ENCODE measurements around the gene RNPS1.

RNPS1 gene

DNA sequence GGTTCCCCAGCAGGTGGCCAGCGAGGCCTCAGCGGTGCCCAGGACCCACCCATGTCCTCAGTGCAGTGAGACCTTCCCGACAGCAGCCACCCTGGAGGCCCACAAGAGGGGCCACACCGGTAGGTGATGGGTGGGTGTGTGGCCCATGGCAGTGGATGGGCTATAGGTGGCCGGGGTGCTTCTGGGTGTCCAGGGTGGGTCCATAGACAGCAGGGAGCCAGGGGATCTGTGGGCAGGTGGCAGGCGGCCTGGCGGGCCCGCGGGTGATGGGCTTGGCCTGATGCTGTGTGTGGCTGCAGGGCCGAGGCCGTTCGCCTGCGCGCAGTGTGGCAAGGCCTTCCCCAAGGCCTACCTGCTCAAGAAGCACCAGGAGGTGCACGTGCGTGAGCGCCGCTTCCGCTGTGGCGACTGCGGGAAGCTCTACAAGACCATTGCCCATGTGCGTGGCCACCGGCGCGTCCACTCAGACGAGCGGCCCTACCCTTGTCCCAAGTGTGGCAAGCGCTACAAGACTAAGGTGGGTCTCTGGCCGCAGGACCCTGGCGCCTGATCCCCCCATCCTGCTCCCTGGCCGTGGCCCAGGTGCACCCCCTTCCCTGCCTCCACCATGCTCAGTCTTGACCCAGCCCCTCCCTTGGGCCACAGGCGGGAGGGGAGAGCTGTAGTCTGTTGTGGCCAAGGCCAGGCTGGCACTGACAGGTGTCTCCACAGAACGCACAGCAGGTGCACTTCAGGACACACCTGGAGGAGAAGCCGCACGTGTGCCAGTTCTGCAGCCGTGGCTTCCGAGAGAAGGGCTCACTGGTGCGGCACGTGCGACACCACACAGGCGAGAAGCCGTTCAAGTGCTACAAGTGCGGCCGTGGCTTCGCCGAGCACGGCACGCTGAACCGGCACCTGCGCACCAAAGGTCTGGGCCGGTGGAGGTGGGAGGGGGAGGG, 33.8 kb downstream of the RNPS1 start:
- no peak for DNase-seq (ENCODE audit: low read depth)
- H3K4me3 ChIP-seq (ENCODE audit: low read depth, low read length), result no peak overlapping the region
- no peak for TF ChIP-seq CTCF (IDR thresholded peaks at IDR 0.05; ENCODE audit: insufficient read depth, low read depth, low read length, missing control alignments)

DNA sequence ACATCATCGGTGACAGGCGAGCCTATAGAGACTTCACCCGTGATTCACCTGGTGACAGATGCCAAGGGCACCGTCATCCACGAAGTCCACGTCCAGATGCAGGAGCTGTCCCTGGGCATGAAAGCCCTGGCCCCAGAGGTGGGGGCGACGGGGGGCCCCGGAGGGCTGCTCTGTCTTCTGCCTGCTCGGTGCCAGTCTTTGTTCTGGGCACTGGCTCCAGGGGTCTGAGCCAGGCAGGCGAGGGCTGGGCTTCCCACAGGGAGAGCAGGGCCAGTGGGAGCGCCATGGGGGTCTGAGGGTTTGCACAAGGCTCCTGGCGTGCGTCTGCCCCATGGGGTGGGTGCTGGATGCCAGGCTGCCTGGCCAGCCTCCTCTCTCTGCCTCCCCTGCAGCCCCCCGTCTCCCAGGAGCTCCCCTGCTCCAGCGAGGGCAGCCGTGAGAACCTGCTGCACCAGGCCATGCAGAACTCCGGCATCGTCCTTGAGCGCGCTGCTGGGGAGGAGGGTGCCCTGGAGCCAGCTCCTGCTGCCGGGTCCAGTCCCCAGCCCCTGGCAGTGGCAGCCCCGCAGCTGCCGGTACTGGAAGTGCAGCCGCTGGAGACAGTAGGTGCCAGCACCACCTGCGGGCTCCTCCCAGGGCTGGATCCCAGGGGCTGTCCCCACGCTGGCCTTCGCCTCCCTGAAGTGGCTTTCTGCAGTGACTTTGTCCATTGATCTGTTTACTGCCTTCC, 34.7 kb downstream of the RNPS1 start:
- no peak for TF ChIP-seq CTCF (IDR thresholded peaks at IDR 0.05; ENCODE audit: insufficient read depth, low read depth, low read length, missing control alignments)
- H3K4me3 ChIP-seq (ENCODE audit: low read depth, low read length), result no peak overlapping the region
- no peak for DNase-seq (ENCODE audit: low read depth)

GRCh38 chr16:2232094-2232990, 35.6 kb downstream of the RNPS1 start:
- TF ChIP-seq CTCF (IDR thresholded peaks at IDR 0.05; ENCODE audit: insufficient read depth, low read depth, low read length, missing control alignments), result no peak
- H3K4me3 ChIP-seq (ENCODE audit: low read depth, low read length), result no peak overlapping the region
- no peak for DNase-seq (ENCODE audit: low read depth)

DNA sequence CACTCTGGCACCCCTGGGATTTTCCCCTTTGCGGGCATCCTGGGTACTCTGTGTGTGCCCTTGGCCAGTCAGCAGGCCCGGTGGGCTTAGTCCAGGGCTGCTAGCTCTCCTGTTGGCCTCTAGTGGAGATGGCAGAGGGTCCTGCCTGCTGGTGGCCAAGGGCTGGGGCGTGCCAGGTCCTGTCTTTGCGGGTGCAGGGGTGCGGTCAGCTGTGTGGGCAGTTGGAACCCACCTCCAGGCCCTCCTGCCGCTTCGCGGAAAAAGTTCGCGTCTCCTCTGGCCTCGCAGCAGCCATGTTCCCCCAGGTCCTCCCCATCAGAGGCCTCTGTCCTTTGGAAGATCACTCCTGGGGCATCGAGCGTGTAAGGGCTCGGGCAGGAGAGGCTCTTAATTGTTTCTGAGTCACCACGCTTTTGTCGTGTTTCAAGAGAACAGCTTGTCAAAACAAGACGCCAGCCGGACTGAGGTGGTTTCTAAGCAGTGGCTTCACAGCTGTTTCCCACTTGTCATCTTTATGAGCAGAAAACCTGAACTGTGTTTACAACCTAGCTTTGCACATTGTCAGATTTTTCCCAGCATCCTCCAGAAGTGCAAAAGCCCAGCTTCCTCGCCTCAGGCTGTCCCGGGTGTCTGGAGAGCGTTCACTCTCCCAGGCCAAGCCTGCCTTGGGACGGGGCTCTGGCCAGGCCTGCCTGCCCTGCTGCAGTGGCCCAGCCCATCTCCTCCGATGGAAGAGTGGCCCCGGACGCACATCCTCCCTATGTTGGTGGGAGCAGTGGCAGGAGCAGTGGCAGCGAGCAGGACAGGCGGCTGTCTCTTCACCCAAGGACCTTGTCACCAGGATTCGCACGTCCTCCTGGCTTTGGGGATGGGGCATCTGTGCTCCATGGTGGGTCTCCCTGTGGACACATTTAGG, 36.7 kb downstream of the RNPS1 start:
- DNase-seq (ENCODE audit: low read depth), result no peak
- H3K4me3 ChIP-seq (ENCODE audit: low read depth, low read length), result no peak overlapping the region
- TF ChIP-seq CTCF (IDR thresholded peaks at IDR 0.05; ENCODE audit: insufficient read depth, low read depth, low read length, missing control alignments), result no peak

DNA sequence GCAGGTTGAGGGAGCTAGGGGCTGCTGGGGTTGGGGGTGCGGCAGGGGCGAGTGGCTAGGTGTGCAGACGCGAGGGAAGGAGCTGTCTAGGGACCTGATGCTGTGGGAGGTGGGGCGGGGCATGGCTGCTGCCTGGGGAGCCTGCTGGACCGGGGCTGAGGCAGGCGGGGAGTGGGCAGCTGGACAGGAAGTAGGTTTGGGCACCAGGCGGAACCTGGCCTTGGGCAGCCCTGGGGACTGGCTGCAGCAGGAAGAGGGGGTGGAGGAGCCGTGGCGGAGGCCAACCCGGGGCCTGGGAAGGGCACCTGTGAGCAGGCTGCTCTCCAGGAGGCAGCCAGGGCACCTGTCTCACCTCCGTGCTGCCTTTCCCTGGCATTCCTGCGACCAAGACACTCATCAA, 37.5 kb downstream of the RNPS1 start:
- H3K4me3 ChIP-seq (ENCODE audit: low read depth, low read length), result no peak overlapping the region
- DNase-seq (ENCODE audit: low read depth), result no peak
- TF ChIP-seq CTCF (IDR thresholded peaks at IDR 0.05; ENCODE audit: insufficient read depth, low read depth, low read length, missing control alignments), result no peak
